GM06990 (cell line): ENCODE data around the gene GNA12.

ENCODE experiments used
- DNase-seq: peaks from one replicate; pipeline ENCODE4 v3.0.0-alpha.2; 2011; ENCODE audit not compliant: insufficient read length; ENCODE audit errors: extremely low read depth
- H3K27me3 ChIP-seq: replicated peaks from 2 replicates; pipeline ENCODE4 v1.6.0; 2011; ENCODE audit warnings: low read length; ENCODE audit not compliant: control insufficient read depth, insufficient read depth
- H3K36me3 ChIP-seq: 2 replicates; pipeline ENCODE4 v1.5.1; 2011; ENCODE audit warnings: low read length; ENCODE audit not compliant: control insufficient read depth, insufficient read depth
- H3K4me3 ChIP-seq: replicated peaks from 2 replicates; pipeline ENCODE4 v1.5.1; 2011; ENCODE audit warnings: low read depth, mild to moderate bottlenecking, control low read depth, low read length
- TF ChIP-seq, protein P1 (sequence below): IDR thresholded peaks from 2 replicates; pipeline ENCODE4 v1.5.1; 2011; ENCODE audit warnings: low read length, control low read depth, mild to moderate bottlenecking, inconsistent platforms; ENCODE audit not compliant: insufficient read depth, poor library complexity, severe bottlenecking

Gene GNA12

DNA sequence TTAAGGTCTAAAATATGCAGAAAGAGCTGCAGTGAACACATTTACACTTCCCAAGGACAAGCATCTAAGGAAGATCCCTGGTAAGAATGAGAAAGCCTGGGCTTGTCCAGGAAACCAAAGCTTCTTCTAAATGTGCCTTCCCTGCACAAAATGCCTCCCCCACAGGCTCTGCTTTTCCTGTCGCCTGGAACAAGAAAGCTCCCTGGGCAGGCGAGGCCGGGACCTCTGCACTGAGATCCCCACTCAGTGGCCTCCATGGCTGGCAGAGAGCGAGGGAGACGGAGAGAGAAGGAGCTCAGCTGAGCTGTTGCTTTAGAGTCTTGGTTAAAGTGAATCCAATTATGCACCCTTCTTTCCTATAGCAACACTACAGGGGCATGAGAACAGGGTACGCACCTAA lies 80.5 kb downstream of the GNA12 start:
- Histone ChIP-seq H3K36me3 (no peaks in the 10 kb centered on the region; the same call in 1 of the 2 replicates), H3K4me3 (no peak overlapping the region), H3K27me3 (no peaks in the 10 kb centered on the region)
- DNase-seq = no peak
- TF ChIP-seq, protein P1, sequence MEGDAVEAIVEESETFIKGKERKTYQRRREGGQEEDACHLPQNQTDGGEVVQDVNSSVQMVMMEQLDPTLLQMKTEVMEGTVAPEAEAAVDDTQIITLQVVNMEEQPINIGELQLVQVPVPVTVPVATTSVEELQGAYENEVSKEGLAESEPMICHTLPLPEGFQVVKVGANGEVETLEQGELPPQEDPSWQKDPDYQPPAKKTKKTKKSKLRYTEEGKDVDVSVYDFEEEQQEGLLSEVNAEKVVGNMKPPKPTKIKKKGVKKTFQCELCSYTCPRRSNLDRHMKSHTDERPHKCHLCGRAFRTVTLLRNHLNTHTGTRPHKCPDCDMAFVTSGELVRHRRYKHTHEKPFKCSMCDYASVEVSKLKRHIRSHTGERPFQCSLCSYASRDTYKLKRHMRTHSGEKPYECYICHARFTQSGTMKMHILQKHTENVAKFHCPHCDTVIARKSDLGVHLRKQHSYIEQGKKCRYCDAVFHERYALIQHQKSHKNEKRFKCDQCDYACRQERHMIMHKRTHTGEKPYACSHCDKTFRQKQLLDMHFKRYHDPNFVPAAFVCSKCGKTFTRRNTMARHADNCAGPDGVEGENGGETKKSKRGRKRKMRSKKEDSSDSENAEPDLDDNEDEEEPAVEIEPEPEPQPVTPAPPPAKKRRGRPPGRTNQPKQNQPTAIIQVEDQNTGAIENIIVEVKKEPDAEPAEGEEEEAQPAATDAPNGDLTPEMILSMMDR = no peak

DNA sequence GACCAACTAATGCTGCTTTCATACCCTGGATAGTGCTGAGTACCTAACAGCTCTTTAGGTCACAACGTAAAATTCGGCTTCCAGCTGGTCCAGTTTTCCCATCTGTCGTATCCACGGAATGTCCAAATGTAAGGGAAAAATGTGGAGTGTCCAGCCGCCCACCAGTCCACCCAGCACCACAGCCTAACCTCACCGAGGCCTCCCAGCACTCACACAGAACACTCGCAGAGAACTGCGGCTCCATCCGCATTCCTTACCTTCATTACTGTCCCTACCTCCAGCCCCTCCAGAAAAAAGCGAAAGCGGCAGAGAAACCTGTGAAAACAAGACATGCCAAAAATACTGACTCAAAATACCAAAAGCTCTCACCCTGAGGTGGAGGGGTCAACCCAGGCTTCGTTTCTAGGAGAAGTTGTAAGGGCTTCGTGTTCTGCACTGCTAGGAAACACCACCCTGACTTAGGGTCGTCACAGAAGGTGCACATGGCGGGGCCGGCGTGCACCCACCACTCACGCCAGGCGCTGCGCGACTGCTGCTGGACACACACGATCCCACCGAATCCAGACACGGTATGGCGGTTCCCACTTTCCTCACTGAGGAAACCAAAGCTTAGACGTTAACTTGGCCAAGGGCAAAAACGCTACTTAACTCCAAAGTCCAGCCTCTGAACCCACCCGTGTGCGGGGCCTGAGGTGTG lies 82.2 kb downstream of the GNA12 start:
- no peak overlapping the region for H3K4me3 ChIP-seq
- H3K36me3 ChIP-seq = no peaks in the 10 kb centered on the region; the same call in 1 of the 2 replicates
- H3K27me3 ChIP-seq = no peaks in the 10 kb centered on the region
- TF ChIP-seq, protein P1 = no peak
- no peak for DNase-seq

DNA sequence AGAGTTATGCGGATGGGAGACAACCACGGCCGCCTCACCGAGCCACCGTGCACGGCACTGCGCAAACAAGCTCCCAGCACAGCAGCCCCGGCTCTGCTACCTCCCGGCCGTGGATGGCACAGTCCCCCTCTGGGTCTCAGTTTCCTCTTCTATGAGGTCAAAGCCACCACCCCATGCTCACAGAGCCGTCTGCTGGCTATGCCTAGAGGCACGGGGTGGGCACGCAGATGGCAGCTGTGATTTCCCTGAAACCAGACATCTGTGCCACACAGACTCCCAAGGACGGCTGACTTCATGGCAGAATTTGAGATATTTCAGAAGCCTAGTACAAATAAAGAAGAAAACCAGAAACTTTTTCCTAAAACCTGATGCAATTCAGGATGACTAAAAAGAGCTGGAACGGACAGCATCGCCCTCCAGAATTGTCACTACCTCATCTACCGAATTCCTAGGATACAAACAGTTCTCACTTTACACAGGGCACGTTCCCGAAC lies 82.9 kb downstream of the GNA12 start:
- TF ChIP-seq, protein P1 = no peak
- no peak overlapping the region for H3K4me3 ChIP-seq
- no peak for DNase-seq
- H3K27me3 ChIP-seq = no peaks in the 10 kb centered on the region
- no peaks in the 10 kb centered on the region; the same call in 1 of the 2 replicates for H3K36me3 ChIP-seq

DNA sequence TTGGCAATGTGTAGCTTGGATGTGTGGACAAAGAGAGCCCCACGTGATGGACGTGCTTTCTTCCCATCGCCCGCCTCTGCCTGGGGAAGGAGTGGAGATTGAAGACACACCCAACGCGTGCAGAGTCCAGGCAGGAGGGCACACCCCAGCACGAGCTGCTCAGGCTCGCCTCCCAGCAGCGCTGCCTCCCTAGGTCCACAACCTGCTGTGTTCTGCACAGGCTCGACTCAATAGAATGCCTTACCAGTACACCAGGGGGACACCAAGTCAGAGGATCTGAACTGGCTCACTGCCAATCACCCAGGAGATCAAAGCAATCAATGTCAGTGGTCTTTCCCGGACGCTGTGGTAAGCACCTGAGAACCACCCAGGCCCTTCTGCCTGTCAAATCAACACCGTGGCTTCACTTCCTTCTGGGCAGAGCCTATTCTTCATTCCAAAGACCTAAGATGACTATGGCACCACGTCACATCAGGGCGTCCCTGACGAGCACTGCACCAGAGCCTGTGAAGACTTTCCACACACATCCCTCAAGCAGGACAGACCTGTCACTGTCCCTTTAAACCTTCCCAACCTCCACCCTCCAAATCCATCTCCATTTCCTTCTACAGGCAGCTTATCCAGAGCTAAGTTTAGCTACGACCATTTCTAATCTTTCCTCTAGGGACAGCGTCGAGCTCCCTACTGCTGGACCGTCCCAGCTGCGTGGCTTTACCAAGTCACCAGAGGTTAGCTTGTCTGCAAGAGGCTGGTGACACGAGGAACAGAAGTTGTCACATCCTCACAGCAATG lies 83.8 kb downstream of the GNA12 start:
- Histone ChIP-seq H3K27me3 (no peaks in the 10 kb centered on the region), H3K36me3 (no peaks in the 10 kb centered on the region; the same call in 1 of the 2 replicates), H3K4me3 (no peak overlapping the region)
- no peak for DNase-seq
- TF ChIP-seq, protein P1 = no peak

DNA sequence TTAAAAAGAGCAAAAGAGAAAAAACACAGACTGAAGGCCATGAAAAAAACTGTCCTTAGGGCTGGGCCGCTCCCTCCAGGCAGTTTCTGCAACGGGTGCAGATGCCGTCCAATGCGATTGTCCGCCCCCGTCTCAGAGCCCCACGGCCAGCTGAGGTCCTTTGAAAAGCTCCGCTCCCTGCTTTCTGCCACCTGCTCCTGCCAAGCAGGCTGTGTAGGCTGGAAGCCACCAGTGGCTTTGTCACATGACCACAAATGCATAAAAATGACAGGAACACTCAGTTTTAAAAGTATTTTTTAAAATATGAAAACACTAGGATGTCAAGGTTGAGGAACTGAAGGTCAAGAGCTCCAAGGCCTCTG lies 84.4 kb downstream of the GNA12 start:
- Histone ChIP-seq H3K4me3 (no peak overlapping the region), H3K36me3 (no peaks in the 10 kb centered on the region; the same call in 1 of the 2 replicates), H3K27me3 (no peaks in the 10 kb centered on the region)
- DNase-seq = no peak
- TF ChIP-seq, protein P1 = no peak
